HepG2 (cell line): Measurements from ENCODE around the gene SYS1. TPM values are rescaled to one million over a fixed set of nuclear protein-coding genes. Genes with fewer than 3 reads are reported as not detected.

Source experiments
- ATAC-seq: fragments of 200-7000 bp; cut with Tn5 transposase; 3 replicates; pipeline ENCODE4 v1.9.1; 2020; ENCODE audit warnings: mild to moderate bottlenecking, moderate library complexity
- BruUV-seq: library from RNA; stranded (reverse); fragments of 400-500 nt; replicated peaks from 2 replicates; lab custom pipeline; 2021; lab: Mats Ljungman, UMichigan
- CTCF ChIA-PET: fragments of 300-600 bp; formaldehyde crosslinking; extraction: SDS; loops from one replicate; lab custom pipeline; 2021; ENCODE audit warnings: low total read pairs, inconsistent platforms, low intra/inter-chr PET ratio; lab: Yijun Ruan, JAX
- POLR2A ChIA-PET: fragments of 350-600 bp; sonication (Branson Sonifier 250); formaldehyde crosslinking; loops from one replicate; lab custom pipeline; 2020; ENCODE audit warnings: antibody characterized with exemption, inconsistent platforms; lab: Yijun Ruan, JAX
- DNase-seq: peaks from one replicate; pipeline ENCODE4 v3.0.0-alpha.2; 2015; ENCODE audit warnings: low spot score
- FAIRE-seq: peaks from 3 replicates; lab custom pipeline; 2011; peaks lifted over from hg19 to GRCh38; lab: Jason Lieb, UNC
- H2AFZ ChIP-seq: one replicate; pipeline ENCODE4 v1.6.1; 2011; ENCODE audit warnings: low read length, inconsistent platforms
- H3K27ac ChIP-seq: fragments of 300-600 bp; 3 replicates; pipeline ENCODE4 v1.8.0; 2011; ENCODE audit warnings: mixed run types, mild to moderate bottlenecking, mixed read lengths, low read length, inconsistent platforms; ENCODE audit not compliant: insufficient read depth; ENCODE audit errors: extremely low read length
- H3K27me3 ChIP-seq, 2 experiments: fragments of 200-600 bp in 1 of 2; 2 replicates in 1 of 2; 3 replicates in 1 of 2; pipeline versions ENCODE4 v1.6.0 to v1.8.0; 2011; ENCODE audit warnings: low read length in 2 of 2, mild to moderate bottlenecking in 2 of 2, moderate library complexity in 2 of 2, inconsistent platforms in 1 of 2; ENCODE audit not compliant: insufficient read depth in 2 of 2, control insufficient read depth in 1 of 2
- H3K36me3 ChIP-seq, 2 experiments: fragments of 200-600 bp in 1 of 2; replicated peaks in 1 of 2; 2 replicates in 1 of 2; 3 replicates in 1 of 2; pipeline versions ENCODE4 v1.5.1 to v1.8.0; 2011; ENCODE audit warnings: low read length in 2 of 2, inconsistent platforms in 1 of 2; ENCODE audit not compliant: insufficient read depth in 2 of 2, control insufficient read depth in 1 of 2
- H3K4me1 ChIP-seq: 2 replicates; pipeline ENCODE4 v1.5.1; 2012; ENCODE audit warnings: low read length, inconsistent platforms; ENCODE audit not compliant: insufficient read depth
- H3K4me2 ChIP-seq: 2 replicates; pipeline ENCODE4 v1.6.0; 2011; ENCODE audit warnings: low read depth, low read length, inconsistent platforms
- H3K4me3 ChIP-seq, 3 experiments: fragments of 200-600 bp in 1 of 3; sonication (generic), shearing (Covaris generic) in 1 of 3; replicated peaks in 1 of 3; 2 replicates each; pipeline ENCODE4 v1.5.1; 2011 to 2016; ENCODE audit warnings: low read length in 3 of 3, inconsistent platforms in 2 of 3, low read depth in 2 of 3, mild to moderate bottlenecking in 2 of 3, control low read depth in 1 of 3, mixed read lengths in 1 of 3; ENCODE audit not compliant: insufficient read depth in 1 of 3
- H3K79me2 ChIP-seq: one replicate; pipeline ENCODE4 v1.6.1; 2011; ENCODE audit warnings: low read length, inconsistent platforms; ENCODE audit not compliant: insufficient read depth
- H3K9ac ChIP-seq: 2 replicates; pipeline ENCODE4 v1.6.0; 2011; ENCODE audit warnings: mild to moderate bottlenecking, low read depth, low read length, inconsistent platforms; ENCODE audit not compliant: insufficient read depth
- H3K9me3 ChIP-seq: 2 replicates; pipeline ENCODE4 v1.5.1; 2012; ENCODE audit warnings: mild to moderate bottlenecking, low read length
- H4K20me1 ChIP-seq: 2 replicates; pipeline ENCODE4 v1.6.0; 2011; ENCODE audit warnings: inconsistent platforms, mild to moderate bottlenecking, low read length, moderate library complexity; ENCODE audit not compliant: insufficient read depth
- HMGA1 ChIP-seq: sonication (generic); formaldehyde crosslinking; conservative IDR thresholded peaks from 2 replicates; pipeline ENCODE4 v1.4.0; 2020; ENCODE audit warnings: missing genetic modification reagents
- KLF6 ChIP-seq: IDR thresholded peaks from 2 replicates; pipeline ENCODE4 v1.8.0; 2016; ENCODE audit warnings: missing biosample characterization, missing genetic modification reagents
- ZFAT ChIP-seq: sonication (generic); formaldehyde crosslinking; conservative IDR thresholded peaks from 2 replicates; pipeline ENCODE4 v1.8.1; 2023; ENCODE audit warnings: missing genetic modification reagents, inconsistent platforms
- ZMYM3 ChIP-seq: sonication (generic); formaldehyde crosslinking; IDR thresholded peaks from 2 replicates; pipeline ENCODE4 v1.5.1; 2020; ENCODE audit warnings: mild to moderate bottlenecking, missing genetic modification reagents
- ZNF879 ChIP-seq: sonication (generic); formaldehyde crosslinking; IDR thresholded peaks from 2 replicates; pipeline ENCODE4 v1.8.1; 2023; ENCODE audit warnings: missing genetic modification reagents
- ZNF891 ChIP-seq: sonication (generic); formaldehyde crosslinking; IDR thresholded peaks from 2 replicates; pipeline ENCODE4 v1.5.0; 2020; ENCODE audit warnings: mild to moderate bottlenecking, missing genetic modification reagents
- WGBS: methylation state at CpG from one replicate; pipeline ENCODE4 v1.1.6; 2017; ENCODE audit warnings: low lambda C conversion rate; 5-methylcytosine and 5-hydroxymethylcytosine counted together
- in situ Hi-C: cut with HindIII; loops from 2 replicates; pipeline ENCODE4 v1.10.0; 2017; ENCODE audit warnings: low pct_unique_long_range_greater_than_20kb; ENCODE audit not compliant: extremely low pct_ligation_motif_present
- intact Hi-C: fragments of 100-400 bp; cut with micrococcal nuclease; formaldehyde crosslinking; loops from one replicate; pipeline ENCODE4 v1.10.0; 2022; ENCODE audit not compliant: unreplicated experiment
- polyA plus RNA-seq, 8 experiments: library from polyadenylated mRNA; depleted of rRNA in 3 of 8; stranded (reverse) in 7 of 8; unstranded in 1 of 8; fragments of >200 nt; fragmentation: Illumina TruSeq in 4 of 8; extraction: Trizol in 4 of 8; gene quantifications; 2 replicates each; pipeline versions ENCODE4 v1.2.1 to v1.2.3, GENCODE V29; 2011 to 2016; ENCODE audit warnings: low read depth in 4 of 8, missing spikeins in 1 of 8, mixed read lengths in 1 of 8; ENCODE audit not compliant: insufficient read depth in 1 of 8
- total RNA-seq, 5 experiments: library from RNA; depleted of rRNA; stranded (reverse); fragments of >200 nt; fragmentation: Illumina TruSeq; extraction: Trizol; gene quantifications; 2 replicates each; pipeline ENCODE4 v1.2.3, GENCODE V29; 2016; ENCODE audit warnings: low read depth in 1 of 5
- TF ChIP-seq, protein P1 (sequence below): sonication (generic); formaldehyde crosslinking; IDR thresholded peaks from 2 replicates; pipeline ENCODE4 v1.5.0; 2020; ENCODE audit warnings: missing genetic modification reagents
- TF ChIP-seq, protein P2 (sequence below): sonication (generic); formaldehyde crosslinking; IDR thresholded peaks from 2 replicates; pipeline ENCODE4 v1.5.0; 2020; ENCODE audit warnings: mild to moderate bottlenecking, low read depth, missing genetic modification reagents, borderline replicate concordance
- TF ChIP-seq, protein P3 (sequence below): sonication (generic); formaldehyde crosslinking; IDR thresholded peaks from 2 replicates; pipeline ENCODE4 v1.5.0; 2020; ENCODE audit warnings: mild to moderate bottlenecking, missing genetic modification reagents

The SYS1 gene
- total and polyA plus RNA-seq, 2 of the 13 experiments (the other 11 are each of a cell fraction or from before 2014, with no cell fraction given) = 38.3 to 65.6 TPM

DNA sequence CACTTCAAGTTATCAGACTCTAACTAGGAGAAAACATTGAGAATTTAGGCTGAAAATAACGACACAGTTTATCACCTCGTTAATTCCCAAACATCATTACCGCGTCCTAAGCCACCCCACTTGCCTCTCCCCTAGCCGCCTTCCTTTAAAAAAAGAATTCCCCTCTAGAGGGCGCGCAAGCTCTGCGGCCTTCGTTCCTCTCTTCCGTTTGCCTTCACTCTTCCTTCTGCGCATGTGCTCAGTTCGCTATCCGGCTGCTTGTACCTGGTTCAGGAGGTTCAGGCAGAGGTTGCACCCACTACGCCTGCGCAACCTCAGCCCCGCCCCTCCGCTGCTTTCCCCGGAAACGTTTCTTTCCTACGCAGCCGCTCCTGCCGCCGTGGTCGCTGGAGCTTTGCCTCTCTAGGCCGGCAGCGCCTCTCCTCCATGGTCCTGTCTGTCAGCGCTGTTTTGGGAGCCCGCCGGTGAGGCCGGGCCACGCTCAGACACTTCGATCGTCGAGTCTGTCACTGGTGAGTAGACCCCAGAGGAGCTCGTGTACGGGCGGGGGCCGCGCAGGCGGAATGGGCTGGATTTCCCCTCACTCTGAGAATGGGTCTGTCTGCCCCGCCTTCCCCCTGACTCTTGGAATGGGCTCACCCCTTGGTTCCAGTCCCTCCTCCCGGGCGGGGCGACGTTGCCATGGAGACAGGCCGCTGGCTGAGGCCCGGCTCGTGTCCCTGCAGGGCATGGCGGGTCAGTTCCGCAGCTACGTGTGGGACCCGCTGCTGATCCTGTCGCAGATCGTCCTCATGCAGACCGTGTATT is at the start of gene SYS1 (continued):
- TF ChIP-seq, protein P1, sequence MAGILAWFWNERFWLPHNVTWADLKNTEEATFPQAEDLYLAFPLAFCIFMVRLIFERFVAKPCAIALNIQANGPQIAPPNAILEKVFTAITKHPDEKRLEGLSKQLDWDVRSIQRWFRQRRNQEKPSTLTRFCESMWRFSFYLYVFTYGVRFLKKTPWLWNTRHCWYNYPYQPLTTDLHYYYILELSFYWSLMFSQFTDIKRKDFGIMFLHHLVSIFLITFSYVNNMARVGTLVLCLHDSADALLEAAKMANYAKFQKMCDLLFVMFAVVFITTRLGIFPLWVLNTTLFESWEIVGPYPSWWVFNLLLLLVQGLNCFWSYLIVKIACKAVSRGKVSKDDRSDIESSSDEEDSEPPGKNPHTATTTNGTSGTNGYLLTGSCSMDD = peak; percentile 91; the same call in 1 of the 2 replicates
- TF ChIP-seq, protein P2, sequence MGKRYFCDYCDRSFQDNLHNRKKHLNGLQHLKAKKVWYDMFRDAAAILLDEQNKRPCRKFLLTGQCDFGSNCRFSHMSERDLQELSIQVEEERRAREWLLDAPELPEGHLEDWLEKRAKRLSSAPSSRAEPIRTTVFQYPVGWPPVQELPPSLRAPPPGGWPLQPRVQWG (CRISPR knock-in tag) = no peak
- TF ChIP-seq ZFAT (CRISPR knock-in tag) (no peak), KLF6 (peak; percentile 98), ZMYM3 (CRISPR knock-in tag) (peak; percentile 56), ZNF879 (0 out of 2 replicates have a peak, but pooled peaks have one; percentile 46)
- TF ChIP-seq, protein P3, sequence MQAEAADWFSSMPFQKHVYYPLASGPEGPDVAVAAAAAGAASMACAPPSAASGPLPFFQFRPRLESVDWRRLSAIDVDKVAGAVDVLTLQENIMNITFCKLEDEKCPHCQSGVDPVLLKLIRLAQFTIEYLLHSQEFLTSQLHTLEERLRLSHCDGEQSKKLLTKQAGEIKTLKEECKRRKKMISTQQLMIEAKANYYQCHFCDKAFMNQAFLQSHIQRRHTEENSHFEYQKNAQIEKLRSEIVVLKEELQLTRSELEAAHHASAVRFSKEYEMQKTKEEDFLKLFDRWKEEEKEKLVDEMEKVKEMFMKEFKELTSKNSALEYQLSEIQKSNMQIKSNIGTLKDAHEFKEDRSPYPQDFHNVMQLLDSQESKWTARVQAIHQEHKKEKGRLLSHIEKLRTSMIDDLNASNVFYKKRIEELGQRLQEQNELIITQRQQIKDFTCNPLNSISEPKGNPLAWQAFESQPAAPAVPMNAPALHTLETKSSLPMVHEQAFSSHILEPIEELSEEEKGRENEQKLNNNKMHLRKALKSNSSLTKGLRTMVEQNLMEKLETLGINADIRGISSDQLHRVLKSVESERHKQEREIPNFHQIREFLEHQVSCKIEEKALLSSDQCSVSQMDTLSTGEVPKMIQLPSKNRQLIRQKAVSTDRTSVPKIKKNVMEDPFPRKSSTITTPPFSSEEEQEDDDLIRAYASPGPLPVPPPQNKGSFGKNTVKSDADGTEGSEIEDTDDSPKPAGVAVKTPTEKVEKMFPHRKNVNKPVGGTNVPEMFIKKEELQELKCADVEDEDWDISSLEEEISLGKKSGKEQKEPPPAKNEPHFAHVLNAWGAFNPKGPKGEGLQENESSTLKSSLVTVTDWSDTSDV = peak; percentile 84

DNA sequence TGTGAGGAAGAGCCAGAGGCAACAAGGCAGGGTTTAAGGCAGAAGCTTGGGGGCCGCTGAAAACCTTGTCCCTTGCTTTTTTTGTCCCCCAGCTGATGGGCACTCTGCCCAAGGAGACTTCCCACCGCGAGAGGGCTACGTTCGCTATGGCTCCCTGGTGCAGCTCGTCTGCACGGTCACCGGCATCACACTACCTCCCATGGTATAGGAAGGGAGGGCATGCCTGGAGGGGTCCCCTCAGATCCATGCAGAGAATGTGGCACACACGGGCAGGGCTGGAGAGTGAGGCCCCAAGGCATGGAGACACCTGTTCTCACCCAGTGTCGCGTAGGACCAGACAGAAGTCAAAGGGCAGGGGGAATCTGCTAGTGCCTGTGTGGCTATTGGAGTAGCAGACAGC is 49.0 kb upstream of the SYS1 start:
- H3K9ac ChIP-seq = no peak overlapping the region
- TF ChIP-seq HMGA1 (no peak), ZNF891 (CRISPR knock-in tag) (0 out of 2 replicates have a peak, but pooled peaks have one; percentile 31)
- TF ChIP-seq, all 625 proteins: peak for 1
- Histone ChIP-seq H3K4me2 (no peak overlapping the region), H3K79me2 (no peaks in the 10 kb centered on the region), H4K20me1 (no peaks in the 10 kb centered on the region), H3K4me3 (no peak overlapping the region), H2AFZ (no peak overlapping the region), H3K27me3 (peaks cover 7 to 57% of the 10 kb centered on the region in 2 experiments; a peak in 4 of 5 replicates), H3K36me3 (no peaks in the 10 kb centered on the region), H3K9me3 (no peaks in the 10 kb centered on the region), H3K4me1 (peaks cover 7% of the 10 kb centered on the region), H3K27ac (no peak overlapping the region)
- no peak for ATAC-seq
- FAIRE-seq = no peak
- ChIA-PET CTCF (no interaction called here), POLR2A (no interaction called here)
- BruUV-seq = no TSS peak
- intact Hi-C loops = no loop called here
- in situ Hi-C loops = no loop called here
- WGBS = 53% methylated on average over 11 of the region's 11 CpGs
- no peak for DNase-seq
